Panc1 (cell line): ENCODE results near the gene OTOG.

Experiments
- CTCF ChIP-seq: fragments of 450-650 bp; IDR thresholded peaks from 2 replicates; pipeline ENCODE4 v1.5.1; 2017; ENCODE audit warnings: mild to moderate bottlenecking
- POLR2AphosphoS5 ChIP-seq: IDR thresholded peaks from 2 replicates; pipeline ENCODE4 v1.6.1; 2012; ENCODE audit warnings: mild to moderate bottlenecking, low read depth, low read length, moderate library complexity
- REST ChIP-seq, 2 experiments: IDR thresholded peaks; 2 replicates each; pipeline ENCODE4 v1.6.1; 2011 to 2012; ENCODE audit warnings: low read depth in 2 of 2, control low read depth in 1 of 2, low read length in 1 of 2, mild to moderate bottlenecking in 1 of 2, moderate library complexity in 1 of 2; ENCODE audit not compliant: insufficient read depth in 1 of 2
- SIN3A ChIP-seq: IDR thresholded peaks from 2 replicates; pipeline ENCODE4 v1.6.1; 2012; ENCODE audit warnings: low read depth, mild to moderate bottlenecking, low read length, moderate library complexity, borderline replicate concordance; ENCODE audit not compliant: insufficient read depth

GRCh38 chr11:17668166-17668565 lies 121.1 kb downstream of the OTOG start:
- TF ChIP-seq CTCF (no peak), POLR2AphosphoS5 (no peak), REST (IDR thresholded peaks at IDR 0.05; ENCODE audit: insufficient read depth in 1 of 2, low read depth in 2 of 2, low read length in 1 of 2) (no peak), SIN3A (no peak)
